Measurements from ENCODE around the gene THPO.

The THPO gene

GRCh38 chr3:184386047-184386806, 8.2 kb upstream of the THPO start:
- DNase-seq (ENCODE audit: low read depth), result no peak
- H3K4me3 ChIP-seq (ENCODE audit: low read depth, low read length), result no peak overlapping the region
- no peak for TF ChIP-seq CTCF (IDR thresholded peaks at IDR 0.05; ENCODE audit: insufficient read depth, low read depth, low read length, missing control alignments)

GRCh38 chr3:184384856-184385422, 6.9 kb upstream of the THPO start:
- no peak for DNase-seq (ENCODE audit: low read depth)
- no peak for TF ChIP-seq CTCF (IDR thresholded peaks at IDR 0.05; ENCODE audit: insufficient read depth, low read depth, low read length, missing control alignments)
- no peak overlapping the region for H3K4me3 ChIP-seq (ENCODE audit: low read depth, low read length)

GRCh38 chr3:184384342-184384741, 6.3 kb upstream of the THPO start:
- no peak overlapping the region for H3K4me3 ChIP-seq (ENCODE audit: low read depth, low read length)
- DNase-seq (ENCODE audit: low read depth), result no peak
- TF ChIP-seq CTCF (IDR thresholded peaks at IDR 0.05; ENCODE audit: insufficient read depth, low read depth, low read length, missing control alignments), result no peak

- H3K4me3 ChIP-seq (ENCODE audit: low read depth, low read length), result no peak overlapping the region
- DNase-seq (ENCODE audit: low read depth), result no peak
- TF ChIP-seq CTCF (IDR thresholded peaks at IDR 0.05; ENCODE audit: insufficient read depth, low read depth, low read length, missing control alignments), result no peak
These were observed 5.2 kb upstream of the THPO start for GRCh38 chr3:184383033-184383740.

- no peak for TF ChIP-seq CTCF (IDR thresholded peaks at IDR 0.05; ENCODE audit: insufficient read depth, low read depth, low read length, missing control alignments)
- H3K4me3 ChIP-seq (ENCODE audit: low read depth, low read length), result no peak overlapping the region
- DNase-seq (ENCODE audit: low read depth), result no peak
These were observed 4.5 kb upstream of the THPO start for GRCh38 chr3:184382326-184383032.

GRCh38 chr3:184381261-184382224, 3.5 kb upstream of the THPO start:
- no peak for DNase-seq (ENCODE audit: low read depth)
- no peak for TF ChIP-seq CTCF (IDR thresholded peaks at IDR 0.05; ENCODE audit: insufficient read depth, low read depth, low read length, missing control alignments)
- H3K4me3 ChIP-seq (ENCODE audit: low read depth, low read length), result no peak overlapping the region
